HepG2 (cell line): ENCODE results near the gene ADAMTSL3. TPM values are rescaled to one million over a fixed set of nuclear protein-coding genes. Genes with fewer than 3 reads are reported as not detected.

Experiments used
- ZBTB42 ChIP-seq: sonication (generic); formaldehyde crosslinking; IDR thresholded peaks from 2 replicates; pipeline ENCODE4 v1.5.0; 2020; ENCODE audit warnings: mild to moderate bottlenecking, missing genetic modification reagents
- polyA plus RNA-seq, 8 experiments: library from polyadenylated mRNA; depleted of rRNA in 3 of 8; stranded (reverse) in 7 of 8; unstranded in 1 of 8; fragments of >200 nt; fragmentation: Illumina TruSeq in 4 of 8; extraction: Trizol in 4 of 8; gene quantifications; 2 replicates each; pipeline versions ENCODE4 v1.2.1 to v1.2.3, GENCODE V29; 2011 to 2016; ENCODE audit warnings: low read depth in 4 of 8, missing spikeins in 1 of 8, mixed read lengths in 1 of 8; ENCODE audit not compliant: insufficient read depth in 1 of 8
- total RNA-seq, 5 experiments: library from RNA; depleted of rRNA; stranded (reverse); fragments of >200 nt; fragmentation: Illumina TruSeq; extraction: Trizol; gene quantifications; 2 replicates each; pipeline ENCODE4 v1.2.3, GENCODE V29; 2016; ENCODE audit warnings: low read depth in 1 of 5
- TF ChIP-seq, protein P1 (sequence below), 2 experiments: sonication (generic) in 1 of 2; formaldehyde crosslinking in 1 of 2; IDR thresholded peaks; 2 replicates each; pipeline versions ENCODE4 v1.4.0 to v1.6.1; 2016 to 2020; ENCODE audit warnings: borderline replicate concordance in 1 of 2, low read depth in 1 of 2, mild to moderate bottlenecking in 1 of 2, missing genetic modification reagents in 1 of 2
- TF ChIP-seq, protein P2 (sequence below): sonication (generic); formaldehyde crosslinking; IDR thresholded peaks from 2 replicates; pipeline ENCODE4 v1.5.0; 2020; ENCODE audit warnings: missing genetic modification reagents, mild to moderate bottlenecking, borderline replicate concordance
- TF ChIP-seq, protein P3 (sequence below): sonication (generic); formaldehyde crosslinking; IDR thresholded peaks from 2 replicates; pipeline ENCODE4 v1.4.0; 2020; ENCODE audit warnings: missing genetic modification reagents
- TF ChIP-seq, protein P4 (sequence below), 2 experiments: fragments of 450-650 bp in 1 of 2; sonication (generic) in 1 of 2; formaldehyde crosslinking in 1 of 2; IDR thresholded peaks; 2 replicates each; pipeline versions ENCODE4 v1.6.1 to v1.8.0; 2016 to 2022; ENCODE audit warnings: antibody characterized with exemption in 1 of 2, mild to moderate bottlenecking in 1 of 2, missing genetic modification reagents in 1 of 2

Gene ADAMTSL3
- total and polyA plus RNA-seq, 2 of the 13 experiments (the other 11 are each of a cell fraction or from before 2014, with no cell fraction given), result 0.04 to 0.09 TPM

DNA sequence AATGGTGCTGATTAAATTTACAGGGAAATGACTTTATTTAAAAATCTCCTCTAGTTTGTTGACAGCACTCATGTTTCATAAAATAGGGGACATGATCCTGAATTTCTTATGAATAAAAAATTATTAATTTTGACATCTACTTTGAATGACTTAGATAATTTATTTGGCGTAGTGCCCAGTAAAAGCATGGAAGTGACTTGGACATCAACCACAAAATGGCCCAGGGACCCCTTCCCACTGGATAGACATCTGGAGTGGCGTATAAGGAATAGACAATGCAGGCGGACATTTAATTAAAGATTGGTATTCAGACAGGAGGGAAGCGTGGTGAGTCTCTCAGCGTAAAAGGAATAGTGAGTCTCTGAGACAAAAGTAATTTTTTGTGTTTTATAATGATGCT is 79.8 kb downstream of the ADAMTSL3 start (continued):
- TF ChIP-seq, protein P1, sequence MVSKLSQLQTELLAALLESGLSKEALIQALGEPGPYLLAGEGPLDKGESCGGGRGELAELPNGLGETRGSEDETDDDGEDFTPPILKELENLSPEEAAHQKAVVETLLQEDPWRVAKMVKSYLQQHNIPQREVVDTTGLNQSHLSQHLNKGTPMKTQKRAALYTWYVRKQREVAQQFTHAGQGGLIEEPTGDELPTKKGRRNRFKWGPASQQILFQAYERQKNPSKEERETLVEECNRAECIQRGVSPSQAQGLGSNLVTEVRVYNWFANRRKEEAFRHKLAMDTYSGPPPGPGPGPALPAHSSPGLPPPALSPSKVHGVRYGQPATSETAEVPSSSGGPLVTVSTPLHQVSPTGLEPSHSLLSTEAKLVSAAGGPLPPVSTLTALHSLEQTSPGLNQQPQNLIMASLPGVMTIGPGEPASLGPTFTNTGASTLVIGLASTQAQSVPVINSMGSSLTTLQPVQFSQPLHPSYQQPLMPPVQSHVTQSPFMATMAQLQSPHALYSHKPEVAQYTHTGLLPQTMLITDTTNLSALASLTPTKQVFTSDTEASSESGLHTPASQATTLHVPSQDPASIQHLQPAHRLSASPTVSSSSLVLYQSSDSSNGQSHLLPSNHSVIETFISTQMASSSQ (IDR thresholded peaks at IDR 0.05; ENCODE audit: low read depth), result no peak
- TF ChIP-seq, protein P1 (CRISPR knock-in tag; IDR thresholded peaks at IDR 0.05; ENCODE audit: borderline replicate concordance), result no peak
- TF ChIP-seq ZBTB42 (CRISPR knock-in tag), result no peak
- TF ChIP-seq, protein P2, sequence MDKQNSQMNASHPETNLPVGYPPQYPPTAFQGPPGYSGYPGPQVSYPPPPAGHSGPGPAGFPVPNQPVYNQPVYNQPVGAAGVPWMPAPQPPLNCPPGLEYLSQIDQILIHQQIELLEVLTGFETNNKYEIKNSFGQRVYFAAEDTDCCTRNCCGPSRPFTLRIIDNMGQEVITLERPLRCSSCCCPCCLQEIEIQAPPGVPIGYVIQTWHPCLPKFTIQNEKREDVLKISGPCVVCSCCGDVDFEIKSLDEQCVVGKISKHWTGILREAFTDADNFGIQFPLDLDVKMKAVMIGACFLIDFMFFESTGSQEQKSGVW (CRISPR knock-in tag), result no peak
- TF ChIP-seq, protein P3, sequence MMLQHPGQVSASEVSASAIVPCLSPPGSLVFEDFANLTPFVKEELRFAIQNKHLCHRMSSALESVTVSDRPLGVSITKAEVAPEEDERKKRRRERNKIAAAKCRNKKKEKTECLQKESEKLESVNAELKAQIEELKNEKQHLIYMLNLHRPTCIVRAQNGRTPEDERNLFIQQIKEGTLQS (CRISPR knock-in tag), result no peak
- TF ChIP-seq, protein P4, sequence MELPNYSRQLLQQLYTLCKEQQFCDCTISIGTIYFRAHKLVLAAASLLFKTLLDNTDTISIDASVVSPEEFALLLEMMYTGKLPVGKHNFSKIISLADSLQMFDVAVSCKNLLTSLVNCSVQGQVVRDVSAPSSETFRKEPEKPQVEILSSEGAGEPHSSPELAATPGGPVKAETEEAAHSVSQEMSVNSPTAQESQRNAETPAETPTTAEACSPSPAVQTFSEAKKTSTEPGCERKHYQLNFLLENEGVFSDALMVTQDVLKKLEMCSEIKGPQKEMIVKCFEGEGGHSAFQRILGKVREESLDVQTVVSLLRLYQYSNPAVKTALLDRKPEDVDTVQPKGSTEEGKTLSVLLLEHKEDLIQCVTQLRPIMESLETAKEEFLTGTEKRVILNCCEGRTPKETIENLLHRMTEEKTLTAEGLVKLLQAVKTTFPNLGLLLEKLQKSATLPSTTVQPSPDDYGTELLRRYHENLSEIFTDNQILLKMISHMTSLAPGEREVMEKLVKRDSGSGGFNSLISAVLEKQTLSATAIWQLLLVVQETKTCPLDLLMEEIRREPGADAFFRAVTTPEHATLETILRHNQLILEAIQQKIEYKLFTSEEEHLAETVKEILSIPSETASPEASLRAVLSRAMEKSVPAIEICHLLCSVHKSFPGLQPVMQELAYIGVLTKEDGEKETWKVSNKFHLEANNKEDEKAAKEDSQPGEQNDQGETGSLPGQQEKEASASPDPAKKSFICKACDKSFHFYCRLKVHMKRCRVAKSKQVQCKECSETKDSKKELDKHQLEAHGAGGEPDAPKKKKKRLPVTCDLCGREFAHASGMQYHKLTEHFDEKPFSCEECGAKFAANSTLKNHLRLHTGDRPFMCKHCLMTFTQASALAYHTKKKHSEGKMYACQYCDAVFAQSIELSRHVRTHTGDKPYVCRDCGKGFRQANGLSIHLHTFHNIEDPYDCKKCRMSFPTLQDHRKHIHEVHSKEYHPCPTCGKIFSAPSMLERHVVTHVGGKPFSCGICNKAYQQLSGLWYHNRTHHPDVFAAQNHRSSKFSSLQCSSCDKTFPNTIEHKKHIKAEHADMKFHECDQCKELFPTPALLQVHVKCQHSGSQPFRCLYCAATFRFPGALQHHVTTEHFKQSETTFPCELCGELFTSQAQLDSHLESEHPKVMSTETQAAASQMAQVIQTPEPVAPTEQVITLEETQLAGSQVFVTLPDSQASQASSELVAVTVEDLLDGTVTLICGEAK (IDR thresholded peaks at IDR 0.05), result no peak
- TF ChIP-seq, protein P4 (CRISPR knock-in tag; IDR thresholded peaks at IDR 0.05), result no peak
